GM18526 (cell line): ENCODE measurements around the gene CRTC1.

Source experiments
- POLR2A ChIP-seq: IDR thresholded peaks from 3 replicates; pipeline ENCODE4 v1.6.1; 2011; ENCODE audit not compliant: insufficient read length; ENCODE audit errors: extremely low read depth

CRTC1 gene

GRCh38 chr19:18754501-18754900 lies 71.0 kb downstream of the CRTC1 start:
- no peak for TF ChIP-seq POLR2A

GRCh38 chr19:18756896-18757295 lies 73.4 kb downstream of the CRTC1 start:
- TF ChIP-seq POLR2A, result no peak

GRCh38 chr19:18759304-18759994 lies 76.0 kb downstream of the CRTC1 start:
- TF ChIP-seq POLR2A, result no peak

GRCh38 chr19:18759995-18760426 lies 76.5 kb downstream of the CRTC1 start:
- TF ChIP-seq POLR2A, result no peak

GRCh38 chr19:18760440-18761383 lies 77.2 kb downstream of the CRTC1 start:
- TF ChIP-seq POLR2A, result no peak

- no peak for TF ChIP-seq POLR2A
Measured at GRCh38 chr19:18761531-18762110, 78.1 kb downstream of the CRTC1 start.

GRCh38 chr19:18762125-18763023 lies 78.9 kb downstream of the CRTC1 start:
- no peak for TF ChIP-seq POLR2A

- TF ChIP-seq POLR2A, result no peak
Measured at GRCh38 chr19:18763674-18764590, 80.5 kb downstream of the CRTC1 start.

- TF ChIP-seq POLR2A, result no peak
Measured at GRCh38 chr19:18764591-18765051, 81.1 kb downstream of the CRTC1 start.

- TF ChIP-seq POLR2A, result no peak
Measured at GRCh38 chr19:18765224-18765623, 81.7 kb downstream of the CRTC1 start.

GRCh38 chr19:18768046-18768771 lies 84.7 kb downstream of the CRTC1 start:
- no peak for TF ChIP-seq POLR2A

GRCh38 chr19:18768997-18769891 lies 85.8 kb downstream of the CRTC1 start:
- TF ChIP-seq POLR2A, result no peak

- TF ChIP-seq POLR2A, result no peak
Measured at GRCh38 chr19:18769989-18770528, 86.6 kb downstream of the CRTC1 start.
